Measurements from ENCODE around the gene GDPD4. TPM values are rescaled to one million over a fixed set of nuclear protein-coding genes. Genes with fewer than 3 reads are reported as not detected.

The GDPD4 gene
- total RNA-seq, 1 donor from 2014 or later, result not detected

- intact Hi-C loops (cut with DNase I), result no loop called here
- Histone ChIP-seq H3K9me3 (no peaks in the 10 kb centered on the region), H3K4me3 (no peak overlapping the region), H3K27ac (no peak overlapping the region), H3K27me3 (no peaks in the 10 kb centered on the region), H3K36me3 (no peaks in the 10 kb centered on the region), H3K4me1 (no peaks in the 10 kb centered on the region)
- DNase-seq (ENCODE audit: low spot score in 2 of 2), result no peak
- TF ChIP-seq, protein P1, sequence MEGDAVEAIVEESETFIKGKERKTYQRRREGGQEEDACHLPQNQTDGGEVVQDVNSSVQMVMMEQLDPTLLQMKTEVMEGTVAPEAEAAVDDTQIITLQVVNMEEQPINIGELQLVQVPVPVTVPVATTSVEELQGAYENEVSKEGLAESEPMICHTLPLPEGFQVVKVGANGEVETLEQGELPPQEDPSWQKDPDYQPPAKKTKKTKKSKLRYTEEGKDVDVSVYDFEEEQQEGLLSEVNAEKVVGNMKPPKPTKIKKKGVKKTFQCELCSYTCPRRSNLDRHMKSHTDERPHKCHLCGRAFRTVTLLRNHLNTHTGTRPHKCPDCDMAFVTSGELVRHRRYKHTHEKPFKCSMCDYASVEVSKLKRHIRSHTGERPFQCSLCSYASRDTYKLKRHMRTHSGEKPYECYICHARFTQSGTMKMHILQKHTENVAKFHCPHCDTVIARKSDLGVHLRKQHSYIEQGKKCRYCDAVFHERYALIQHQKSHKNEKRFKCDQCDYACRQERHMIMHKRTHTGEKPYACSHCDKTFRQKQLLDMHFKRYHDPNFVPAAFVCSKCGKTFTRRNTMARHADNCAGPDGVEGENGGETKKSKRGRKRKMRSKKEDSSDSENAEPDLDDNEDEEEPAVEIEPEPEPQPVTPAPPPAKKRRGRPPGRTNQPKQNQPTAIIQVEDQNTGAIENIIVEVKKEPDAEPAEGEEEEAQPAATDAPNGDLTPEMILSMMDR (IDR thresholded peaks at IDR 0.05), result no peak
Observed at GRCh38 chr11:77187111-77187750, 114.3 kb downstream of the GDPD4 start.

DNA sequence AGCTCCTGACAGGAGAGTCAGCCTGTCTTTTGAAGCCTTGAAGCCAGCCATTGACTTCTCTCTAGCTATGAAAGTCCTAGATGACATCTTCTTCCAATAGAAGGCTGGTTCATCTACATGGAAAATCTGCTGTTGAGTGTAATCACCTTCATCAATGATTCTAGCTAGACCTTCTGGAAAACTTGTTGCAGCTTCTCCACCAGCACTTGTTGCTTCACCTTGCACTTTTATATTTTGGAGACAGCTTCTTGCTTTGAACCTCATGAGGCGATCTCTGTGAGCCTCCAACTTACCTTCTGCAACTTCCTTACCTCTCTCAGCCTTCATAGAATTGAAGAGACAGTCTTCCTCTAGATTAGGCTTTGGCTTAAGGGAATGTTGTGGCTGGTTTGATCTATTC, 115.2 kb downstream of the GDPD4 start:
- TF ChIP-seq, protein P1 (IDR thresholded peaks at IDR 0.05), result no peak
- no peak overlapping the region for H3K4me3 ChIP-seq
- intact Hi-C loops (cut with DNase I), result no loop called here
- no peaks in the 10 kb centered on the region for H3K9me3 ChIP-seq
- H3K4me1 ChIP-seq, result no peaks in the 10 kb centered on the region
- no peak for DNase-seq (ENCODE audit: low spot score in 2 of 2)
- H3K36me3 ChIP-seq, result no peaks in the 10 kb centered on the region
- H3K27ac ChIP-seq, result no peak overlapping the region
- H3K27me3 ChIP-seq, result no peaks in the 10 kb centered on the region

DNA sequence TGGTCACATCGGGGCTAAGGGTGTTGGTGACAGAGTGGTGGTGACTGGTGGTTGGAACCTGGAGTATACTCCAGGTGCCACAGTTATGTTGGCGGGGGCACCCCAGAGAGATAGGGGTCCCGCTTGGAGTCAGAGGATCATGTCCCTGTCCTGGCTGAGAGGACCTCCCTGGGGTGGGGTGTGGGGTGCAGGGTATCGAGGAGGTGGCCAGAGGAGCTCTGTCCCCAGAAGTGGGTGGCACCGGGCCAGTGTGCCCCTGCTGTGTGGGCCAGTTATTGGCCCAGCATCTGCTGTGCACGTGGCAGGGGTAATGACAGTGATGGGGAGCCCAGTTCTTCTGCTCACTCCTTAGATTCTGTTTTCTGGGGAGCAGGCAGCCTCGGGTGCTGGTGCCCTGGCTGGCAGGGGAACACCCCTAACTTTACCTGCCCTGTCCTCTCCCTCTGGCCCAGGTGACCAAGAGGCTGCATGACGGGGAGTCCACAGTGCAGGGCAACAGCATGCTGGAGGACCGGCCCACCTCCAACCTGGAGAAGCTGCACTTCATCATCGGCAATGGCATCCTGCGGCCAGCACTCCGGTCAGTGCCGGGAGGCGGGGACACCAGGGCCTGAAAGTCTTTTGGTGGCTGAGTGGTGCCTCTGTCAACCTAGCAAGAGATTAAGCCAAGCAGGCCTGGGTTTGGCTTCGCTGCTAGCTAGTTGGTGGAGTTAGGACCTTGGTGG, 117.2 kb downstream of the GDPD4 start:
- intact Hi-C loops (cut with DNase I), result no loop called here
- Histone ChIP-seq H3K27ac (no peak overlapping the region), H3K36me3 (no peaks in the 10 kb centered on the region), H3K4me3 (no peak overlapping the region), H3K27me3 (no peaks in the 10 kb centered on the region), H3K9me3 (no peaks in the 10 kb centered on the region), H3K4me1 (no peaks in the 10 kb centered on the region)
- no peak for DNase-seq (ENCODE audit: low spot score in 2 of 2)
- TF ChIP-seq, protein P1 (IDR thresholded peaks at IDR 0.05), result no peak

DNA sequence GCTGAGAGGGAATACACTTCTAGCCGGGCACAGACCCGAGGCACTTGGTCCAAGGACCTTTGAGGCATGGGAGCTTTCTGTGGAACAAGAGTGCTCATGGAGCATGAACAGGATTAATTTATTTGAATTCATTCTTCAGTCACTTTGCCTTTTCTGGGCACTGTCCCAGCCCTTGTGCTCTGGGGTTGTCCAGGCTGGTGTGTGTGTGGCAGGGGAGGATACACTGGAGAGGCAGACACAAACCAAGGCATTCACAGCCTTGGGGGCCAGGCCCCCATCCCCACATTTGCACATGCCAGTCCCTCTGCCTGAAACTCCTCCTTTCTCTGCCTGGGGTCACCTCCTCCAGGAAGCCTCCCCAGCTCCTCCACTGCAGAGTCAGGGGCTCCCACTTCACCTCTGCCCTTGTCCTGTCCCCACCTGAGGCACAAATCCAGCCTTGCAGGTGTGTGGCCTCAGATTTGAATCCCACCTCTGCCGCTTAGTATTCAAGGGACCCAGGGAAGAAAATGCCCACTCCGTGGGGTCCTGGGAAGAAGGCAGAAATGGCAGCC, 118.0 kb downstream of the GDPD4 start:
- intact Hi-C loops (cut with DNase I), result no loop called here
- no peak for DNase-seq (ENCODE audit: low spot score in 2 of 2)

GRCh38 chr11:77182542-77183430, 118.7 kb downstream of the GDPD4 start:
- Histone ChIP-seq H3K9me3 (no peaks in the 10 kb centered on the region), H3K4me1 (no peaks in the 10 kb centered on the region), H3K27me3 (no peaks in the 10 kb centered on the region), H3K36me3 (no peaks in the 10 kb centered on the region), H3K4me3 (no peak overlapping the region), H3K27ac (no peak overlapping the region)
- intact Hi-C loops (cut with DNase I), result no loop called here
- TF ChIP-seq, protein P1 (IDR thresholded peaks at IDR 0.05), result no peak
- DNase-seq (ENCODE audit: low spot score in 2 of 2), result no peak

More for the DNA sequence above, 118.0 kb downstream of the GDPD4 start:
- Histone ChIP-seq H3K27me3 (no peaks in the 10 kb centered on the region), H3K4me1 (no peaks in the 10 kb centered on the region), H3K9me3 (no peaks in the 10 kb centered on the region), H3K36me3 (no peaks in the 10 kb centered on the region), H3K4me3 (no peak overlapping the region), H3K27ac (no peak overlapping the region)
- TF ChIP-seq, protein P1 (IDR thresholded peaks at IDR 0.05), result no peak

Data from ascending aorta (tissue), 2 donors.